Cortex of kidney (tissue), 1 donor: ENCODE results near the gene PPP2R3C.
"Not testable (repeated sequence)": the region's sequence is repeated elsewhere in the genome, so short reads cannot be mapped to it uniquely, and the experiment has no call there.

Source experiments
- DNase-seq: peaks from one replicate; lab custom pipeline; 2025; lab: John Stamatoyannopoulos, UW

Gene PPP2R3C

GRCh38 chr14:35121887-35122695 is at the start of gene PPP2R3C, which contains the start of gene PRORP:
PPP2R3C (minus strand) TSS chr14:35121990; CDS start chr14:35121959, 31 bp downstream.
PRORP (plus strand) TSS chr14:35122552; CDS start chr14:35123246, 694 bp downstream.
- DNase-seq = no peak

- DNase-seq = no peak
Observed at GRCh38 chr14:35167496-35167895, 45.7 kb upstream of the PPP2R3C start.

GRCh38 chr14:35164849-35165248 is 43.1 kb upstream of the PPP2R3C start:
- DNase-seq = no peak

DNA sequence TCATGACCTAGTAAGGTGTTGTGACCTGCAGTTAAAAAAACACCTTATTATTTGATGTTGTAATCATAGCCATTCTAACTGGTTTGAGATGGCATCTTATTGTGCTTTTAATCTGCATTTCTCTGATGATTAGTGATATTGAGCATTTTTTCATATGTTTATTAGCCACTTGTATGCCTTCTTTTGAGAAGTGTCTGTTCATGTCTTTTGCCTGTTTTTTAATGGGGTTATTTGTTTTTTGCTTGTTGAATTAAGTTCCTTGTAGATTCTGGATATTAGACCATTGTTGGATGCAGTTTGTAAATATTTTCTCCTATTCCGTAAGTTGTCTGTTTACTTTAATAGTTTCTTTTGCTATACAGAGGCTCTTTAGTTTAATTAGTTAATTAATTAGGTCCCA is 41.6 kb upstream of the PPP2R3C start:
- DNase-seq = no peak

DNA sequence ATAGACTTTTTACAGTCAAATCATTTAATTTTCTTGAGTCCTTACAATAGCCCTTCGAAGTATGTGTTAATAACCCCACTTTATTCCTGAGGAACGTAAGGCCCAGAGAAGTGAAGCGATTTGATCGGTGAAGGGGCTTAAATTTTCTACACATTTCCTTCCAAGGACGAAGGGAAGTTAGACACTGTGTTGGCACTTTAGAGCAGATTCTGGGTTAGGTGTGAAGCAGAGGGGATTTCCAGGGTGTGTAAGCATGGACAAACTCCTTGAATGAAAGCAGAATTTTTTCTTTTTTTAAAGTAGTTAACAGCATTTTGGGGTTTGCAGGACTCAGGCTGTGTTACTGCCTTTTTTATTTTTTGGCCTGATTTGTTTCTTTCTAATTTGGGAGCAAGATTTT is 39.4 kb upstream of the PPP2R3C start:
- DNase-seq = no peak

DNA sequence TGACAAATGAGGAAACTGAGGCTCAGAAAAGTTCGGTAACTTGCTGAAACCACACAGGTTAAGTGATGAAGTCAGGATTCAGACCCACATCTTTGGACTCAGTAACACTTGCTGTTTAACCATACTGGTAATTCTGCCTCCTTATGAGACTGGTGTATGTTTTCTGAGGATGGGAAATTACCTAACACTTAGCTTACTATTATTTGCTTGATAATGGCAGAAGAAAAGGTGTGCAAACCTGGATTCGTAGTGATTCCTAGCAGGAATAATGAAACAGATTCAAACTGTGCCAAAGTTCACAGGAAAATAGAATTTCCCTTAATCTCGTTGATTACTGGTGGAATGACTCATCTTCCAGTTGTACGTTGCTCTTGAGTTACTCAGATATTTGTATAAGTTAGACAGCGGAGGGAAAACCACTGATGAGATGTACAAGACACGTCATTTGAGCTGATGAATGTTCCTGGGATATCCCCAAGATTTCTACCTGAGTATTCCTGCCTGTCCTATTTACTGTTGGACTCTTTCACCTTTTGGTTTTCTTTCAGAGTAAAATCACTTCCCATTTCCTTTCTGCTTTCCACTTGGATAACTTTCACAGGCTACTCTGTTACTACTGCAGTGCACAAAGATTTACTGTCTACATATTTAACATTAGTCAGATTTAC is 38.1 kb upstream of the PPP2R3C start:
- no peak for DNase-seq

DNA sequence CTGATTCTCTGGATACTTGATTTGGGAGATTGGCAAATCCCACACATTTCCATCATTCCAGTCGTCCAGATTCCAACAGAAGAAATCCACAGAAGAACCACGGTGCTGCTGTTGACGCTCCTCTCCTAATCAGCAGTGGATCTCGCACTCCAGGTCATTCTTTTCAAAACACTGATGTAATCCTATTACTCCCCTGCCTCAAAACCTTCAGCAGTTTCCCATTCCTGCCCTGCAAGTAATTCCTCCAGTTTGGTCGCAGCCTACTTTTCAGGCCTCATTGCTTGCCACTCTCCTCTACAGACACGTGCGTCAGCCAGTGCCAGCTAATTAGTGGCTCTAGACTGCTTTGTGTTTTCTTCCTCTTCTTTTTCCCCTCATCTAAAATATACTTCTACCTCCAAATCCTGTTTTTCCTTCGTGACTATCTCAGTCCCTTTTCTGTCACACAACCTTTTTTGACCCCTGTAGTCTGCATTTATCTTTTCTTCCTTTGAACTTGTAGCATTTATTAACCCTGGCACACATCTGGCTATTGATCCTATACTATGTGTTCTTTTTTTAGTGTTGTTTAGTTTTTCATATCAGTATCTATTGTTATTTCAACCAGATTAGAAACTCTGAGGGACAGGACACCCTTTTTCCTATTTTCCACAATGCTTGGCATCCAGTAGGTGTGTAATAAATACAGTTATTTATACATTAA is 37.3 kb upstream of the PPP2R3C start:
- no peak for DNase-seq

GRCh38 chr14:35158491-35158890 is 36.7 kb upstream of the PPP2R3C start:
- DNase-seq = no peak

- no peak for DNase-seq
Observed at GRCh38 chr14:35155962-35156361, 34.2 kb upstream of the PPP2R3C start.

- DNase-seq = no peak
Observed at GRCh38 chr14:35154016-35154415, 32.2 kb upstream of the PPP2R3C start.

DNA sequence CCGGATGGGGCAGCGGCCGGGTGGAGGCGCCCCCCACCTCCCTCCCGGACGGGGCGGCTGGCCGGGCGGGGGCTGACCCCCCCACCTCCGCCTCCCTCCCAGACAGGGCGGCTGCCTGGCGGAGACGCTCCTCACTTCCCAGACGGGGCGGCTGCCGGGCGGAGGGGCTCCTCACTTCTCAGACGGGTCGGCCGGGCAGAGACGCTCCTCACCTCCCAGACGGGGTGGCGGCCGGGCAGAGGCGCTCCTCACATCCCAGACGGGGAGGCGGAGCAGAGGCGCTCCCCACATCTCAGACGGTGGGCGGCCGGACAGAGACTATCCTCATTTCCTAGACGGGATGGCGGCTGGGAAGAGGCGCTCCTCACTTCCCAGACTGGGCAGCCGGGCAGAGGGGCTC is 30.7 kb upstream of the PPP2R3C start:
- DNase-seq = not testable (repeated sequence)

GRCh38 chr14:35149239-35149638 is 27.4 kb upstream of the PPP2R3C start:
- DNase-seq = no peak

- no peak for DNase-seq
Observed at GRCh38 chr14:35147711-35148110, 25.9 kb upstream of the PPP2R3C start.

GRCh38 chr14:35147186-35147585 is 25.4 kb upstream of the PPP2R3C start:
- DNase-seq = no peak

GRCh38 chr14:35146711-35147149 is 24.9 kb upstream of the PPP2R3C start:
- no peak for DNase-seq

DNA sequence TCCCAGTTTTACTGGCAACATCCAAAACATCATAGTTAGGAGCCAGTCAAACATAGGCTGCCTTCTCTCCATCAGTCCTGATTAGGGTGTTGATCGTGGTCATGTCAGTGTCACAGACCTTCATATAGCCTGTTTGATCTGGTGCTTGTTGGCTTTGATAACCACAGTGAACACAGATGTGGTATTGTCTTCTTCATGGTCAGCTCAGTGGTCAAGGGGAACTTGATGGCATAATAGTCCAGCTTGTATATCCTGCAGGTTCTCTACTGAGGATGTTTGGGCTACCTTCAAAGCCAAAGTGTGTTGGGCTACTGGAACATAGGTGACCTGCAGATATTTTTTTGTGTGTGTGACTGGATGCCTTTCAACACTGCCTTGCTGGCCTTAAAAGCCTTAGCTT is 22.2 kb upstream of the PPP2R3C start:
- no peak for DNase-seq

GRCh38 chr14:35140718-35141581 is 19.2 kb upstream of the PPP2R3C start:
- DNase-seq = no peak

DNA sequence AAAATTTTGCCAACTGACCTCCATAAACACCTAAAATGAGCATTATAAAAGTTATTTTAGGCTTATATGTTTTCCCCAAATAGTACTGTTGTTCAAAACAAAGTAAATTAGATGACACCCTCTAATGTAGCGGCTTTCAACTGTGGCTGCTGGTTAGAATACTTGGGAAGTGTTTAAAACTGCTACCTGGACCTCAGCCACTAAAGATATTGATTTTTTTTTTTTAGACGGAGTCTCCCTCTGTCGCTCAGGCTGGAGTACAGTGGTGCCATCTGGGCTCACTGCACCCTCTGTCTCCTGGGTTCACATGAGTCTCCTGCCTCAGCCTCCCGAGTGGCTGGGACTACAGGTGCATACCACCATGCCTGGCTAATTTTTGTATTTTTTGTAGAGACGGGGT is 16.8 kb upstream of the PPP2R3C start:
- DNase-seq = no peak

DNA sequence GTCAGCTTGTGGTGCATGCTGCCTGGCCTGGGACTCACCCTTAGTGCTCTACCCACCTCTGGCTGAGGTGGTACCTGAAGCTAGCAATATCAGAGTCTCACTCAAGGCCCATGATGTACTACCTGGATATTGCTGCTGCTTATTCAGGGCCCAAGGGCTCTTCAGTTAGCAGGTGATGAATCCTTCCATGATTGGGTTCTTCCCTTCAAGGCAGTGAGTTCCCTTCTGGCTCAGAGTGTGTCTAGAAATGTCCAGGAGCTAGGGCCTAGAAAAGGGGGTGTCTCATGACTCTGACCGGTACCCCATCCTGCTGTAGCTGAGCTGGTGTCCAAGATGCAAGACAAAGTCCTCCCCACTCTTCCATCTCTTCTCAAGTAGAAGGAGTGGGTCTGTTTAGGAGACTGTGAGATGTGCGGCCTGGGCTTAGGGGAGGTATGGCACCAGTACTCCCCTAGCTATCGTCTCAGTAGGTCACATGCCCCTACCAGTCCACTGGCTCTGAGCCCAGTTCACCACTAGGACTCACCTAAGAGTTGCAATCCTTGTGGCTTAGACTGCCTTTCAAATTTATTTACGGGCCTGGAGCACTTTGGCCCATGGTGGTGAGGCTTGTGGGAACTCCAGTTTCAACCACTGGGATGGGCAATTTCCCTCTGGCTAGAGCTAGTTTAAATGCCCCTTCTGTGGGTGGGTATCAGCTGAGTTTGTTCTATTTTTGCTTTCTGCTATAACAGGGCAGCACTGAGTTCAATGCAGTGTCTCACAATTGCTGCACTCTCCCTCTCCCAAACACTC is 12.7 kb upstream of the PPP2R3C start:
- no peak for DNase-seq

GRCh38 chr14:35133542-35134328 is 11.9 kb upstream of the PPP2R3C start:
- no peak for DNase-seq
